HG03066 (cell line): Measurements from ENCODE around the gene CPLANE2.
A peak's percentile ranks its signal among the peaks of the same experiment; 100 is the strongest.
"Not testable (repeated sequence)": the region's sequence is repeated elsewhere in the genome, so short reads cannot be mapped to it uniquely, and the experiment has no call there.

ENCODE experiments used
- ATAC-seq: cut with Tn5 transposase; IDR thresholded peaks from one replicate; pipeline ENCODE4 v1.9.1; 2021; ENCODE audit warnings: low read depth; ENCODE audit not compliant: unreplicated experiment

Gene CPLANE2

DNA sequence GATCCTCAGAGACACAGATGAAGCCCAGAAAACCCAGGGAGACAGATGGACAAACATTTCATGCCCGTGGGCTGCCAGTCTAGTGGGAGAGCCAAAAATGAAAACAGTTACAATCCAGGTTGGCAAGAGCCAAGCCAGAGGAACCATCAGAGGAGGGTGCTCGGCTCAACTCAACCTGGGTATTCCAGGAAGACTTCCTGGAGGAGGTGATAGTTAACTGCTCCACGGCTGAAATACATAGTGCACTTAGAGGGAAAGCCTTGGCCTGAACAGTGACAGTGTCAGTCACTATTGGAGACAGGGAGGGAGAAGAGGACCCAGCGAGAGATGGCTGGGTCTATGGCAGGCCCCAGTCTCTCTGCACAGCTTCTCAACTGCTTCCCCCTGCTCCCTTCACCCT, 26.4 kb downstream of the CPLANE2 start:
- ATAC-seq: no peak

DNA sequence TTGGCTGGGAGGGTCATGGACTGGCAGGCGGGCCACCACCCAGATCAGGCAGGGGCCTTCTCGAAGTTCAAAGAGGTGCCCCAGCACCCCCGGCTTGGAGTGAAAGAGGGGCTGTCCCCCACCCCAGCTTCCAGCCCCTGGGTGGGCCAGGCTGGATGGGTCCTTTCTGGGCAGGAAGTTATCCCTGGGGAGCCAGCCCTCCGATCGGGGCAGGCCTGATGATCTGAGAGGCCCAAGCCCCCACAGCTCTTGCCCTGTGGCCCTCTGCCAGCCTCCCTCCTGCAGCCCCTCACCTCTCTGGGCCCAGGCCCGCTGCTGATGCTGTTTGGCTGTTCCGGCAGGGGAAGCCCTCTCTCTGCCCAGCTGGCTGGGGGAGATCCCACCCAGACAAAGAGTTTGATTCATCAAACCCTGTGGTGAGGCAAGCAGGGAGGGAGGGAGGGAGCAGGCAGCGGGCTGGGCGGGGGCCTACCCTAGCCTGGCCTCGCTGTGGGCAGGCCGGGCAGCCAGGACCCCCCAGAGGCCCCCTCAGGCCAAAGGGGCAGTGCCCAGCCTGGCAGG, 27.1 kb downstream of the CPLANE2 start:
- no peak for ATAC-seq

DNA sequence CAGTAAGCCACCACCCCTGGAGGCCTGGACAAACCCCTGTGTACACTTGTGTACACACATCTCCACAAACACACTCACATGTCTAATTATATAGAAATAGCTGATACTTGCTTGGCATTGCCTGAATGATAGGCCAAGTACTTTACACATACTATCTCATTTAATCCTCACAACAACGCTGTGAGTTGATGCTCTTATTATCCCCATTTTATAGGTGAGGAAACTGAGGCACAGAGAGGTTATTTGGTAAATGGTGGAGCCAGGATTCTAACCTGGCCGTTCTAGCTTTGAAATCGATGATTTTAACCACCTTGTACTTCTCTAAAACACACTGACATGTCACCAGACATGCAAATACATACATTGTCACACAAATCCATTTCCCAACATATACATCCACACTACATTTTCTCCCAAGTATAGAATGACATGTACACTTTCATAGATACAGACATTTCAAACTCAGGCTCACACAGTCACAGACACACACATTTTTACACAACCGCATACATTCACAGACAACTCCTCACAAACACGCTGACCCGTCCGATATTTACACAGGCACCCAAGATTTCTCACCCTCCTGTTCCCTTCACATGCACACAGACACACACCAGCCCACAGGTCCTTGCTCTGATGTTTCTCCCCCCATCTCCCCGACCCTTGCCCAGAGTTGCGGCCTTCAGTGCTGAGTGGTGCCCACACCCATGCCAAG, 27.7 kb downstream of the CPLANE2 start:
- no peak for ATAC-seq

DNA sequence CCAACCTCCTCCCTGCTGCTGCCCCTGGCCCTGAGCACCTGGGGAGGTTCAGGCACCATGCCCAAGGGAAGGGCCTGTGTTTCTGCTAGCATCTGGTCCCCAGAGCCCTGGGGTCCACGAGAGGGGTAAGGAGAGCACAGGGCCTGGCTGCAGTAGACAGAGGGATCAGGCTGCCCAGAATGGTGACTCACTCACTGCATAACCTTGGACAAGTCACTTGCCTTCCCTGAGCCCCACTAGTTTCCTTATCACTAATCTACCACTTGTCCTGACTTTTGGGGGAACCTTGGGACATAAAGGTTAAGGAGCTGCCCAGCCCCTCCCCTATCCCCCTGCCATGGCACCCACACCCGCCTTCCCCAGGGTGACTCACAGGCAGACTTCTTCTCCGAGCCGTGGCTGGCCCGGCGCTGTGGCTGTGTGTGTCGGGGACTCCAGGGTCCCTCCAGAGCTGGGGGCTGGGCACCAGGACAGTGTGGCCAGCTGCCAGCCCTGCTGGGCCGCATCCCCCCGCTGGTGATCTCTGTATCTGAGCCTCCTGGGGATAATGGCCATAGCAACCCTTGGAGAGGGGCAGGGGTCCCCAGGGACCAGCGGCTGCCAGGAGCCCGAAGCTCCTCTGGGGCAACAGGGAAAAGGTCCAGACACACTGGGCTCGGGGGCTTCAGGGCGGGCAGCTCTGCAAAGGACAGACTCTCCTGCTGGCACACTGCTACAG, 28.6 kb downstream of the CPLANE2 start:
- no peak for ATAC-seq

DNA sequence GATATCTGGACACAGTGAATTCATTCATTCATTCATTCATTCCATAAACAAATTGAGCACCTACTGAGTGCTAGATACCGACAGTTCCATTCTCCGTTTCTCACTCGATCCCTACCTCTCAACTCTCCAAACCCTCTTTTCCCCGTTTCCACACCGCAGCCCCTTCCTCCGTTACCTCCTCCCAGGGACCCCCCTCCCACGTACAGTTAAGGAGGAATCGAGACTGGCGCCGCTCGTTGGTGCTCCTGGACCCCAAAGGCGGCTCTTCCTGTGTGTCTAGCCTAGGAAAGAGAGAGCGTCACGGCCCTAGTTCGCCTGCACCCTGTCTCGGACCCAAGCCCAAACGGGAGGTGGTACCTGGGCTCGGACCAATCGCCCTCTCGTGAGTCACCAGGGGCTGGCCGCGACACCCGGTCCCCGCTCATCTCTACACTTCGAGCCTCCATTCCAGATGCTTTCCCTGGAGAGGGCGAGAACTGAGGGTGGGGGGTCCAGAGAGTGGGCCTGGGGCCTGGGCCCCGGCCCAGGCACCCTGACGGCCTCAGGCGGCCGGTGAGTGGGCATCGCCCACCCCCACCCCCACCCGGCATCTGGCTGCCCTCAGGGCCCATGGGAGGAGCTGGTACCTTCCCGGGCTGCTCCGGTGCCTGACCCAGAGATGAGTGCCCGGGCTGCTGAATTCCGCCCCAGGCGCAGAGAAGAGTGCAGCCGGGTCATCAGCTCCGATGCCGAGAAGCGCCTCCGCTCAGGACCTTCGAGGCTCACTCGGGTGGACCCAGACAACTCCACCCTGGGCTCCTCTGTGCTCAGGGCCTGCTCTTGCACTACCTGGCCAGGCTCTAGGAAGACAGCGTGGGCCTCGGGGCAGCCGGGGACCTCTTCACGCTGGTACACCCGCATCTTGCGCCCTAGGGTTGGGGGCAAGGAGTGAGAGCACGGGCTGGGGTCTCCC, 29.4 kb downstream of the CPLANE2 start:
- no peak for ATAC-seq

DNA sequence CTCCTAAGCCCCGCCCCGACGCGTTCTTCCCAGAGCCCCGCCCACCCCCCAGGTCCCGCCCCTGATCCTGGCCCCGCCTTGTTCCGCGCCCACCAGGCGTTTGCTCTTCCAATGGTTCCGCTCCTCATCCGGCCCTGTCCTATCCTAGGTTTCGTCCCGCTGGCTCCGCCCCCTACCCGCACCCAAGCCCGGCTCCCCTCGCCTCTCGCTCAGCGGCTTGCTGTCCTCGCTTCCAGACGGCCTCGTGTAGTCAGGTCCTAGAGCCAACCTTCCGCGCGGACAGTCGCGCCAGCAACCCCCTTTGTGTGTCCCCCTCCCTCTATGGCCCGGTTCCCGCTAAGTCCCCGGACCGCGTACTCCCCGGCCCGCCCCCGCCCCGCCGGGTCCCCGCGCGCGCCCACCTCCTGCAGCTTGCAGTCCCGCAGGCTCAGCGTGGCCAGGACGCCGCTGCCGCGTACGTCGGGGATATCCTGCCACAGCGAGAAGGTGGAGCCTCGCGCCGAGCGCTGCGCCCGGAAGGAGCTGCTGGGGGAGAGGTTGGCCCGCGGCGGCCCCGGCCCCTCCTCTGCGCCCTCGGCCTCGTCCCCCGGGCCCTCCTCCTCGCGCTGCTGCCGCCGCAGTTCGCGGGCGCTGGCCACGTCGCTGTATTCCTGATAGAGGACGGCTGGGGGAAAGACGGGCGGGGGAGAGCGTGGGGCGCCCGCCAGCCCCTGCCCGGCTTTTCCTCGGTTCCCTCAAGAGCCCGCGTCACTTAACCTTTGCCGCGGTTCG, 30.3 kb downstream of the CPLANE2 start:
- ATAC-seq: peak; percentile 89

DNA sequence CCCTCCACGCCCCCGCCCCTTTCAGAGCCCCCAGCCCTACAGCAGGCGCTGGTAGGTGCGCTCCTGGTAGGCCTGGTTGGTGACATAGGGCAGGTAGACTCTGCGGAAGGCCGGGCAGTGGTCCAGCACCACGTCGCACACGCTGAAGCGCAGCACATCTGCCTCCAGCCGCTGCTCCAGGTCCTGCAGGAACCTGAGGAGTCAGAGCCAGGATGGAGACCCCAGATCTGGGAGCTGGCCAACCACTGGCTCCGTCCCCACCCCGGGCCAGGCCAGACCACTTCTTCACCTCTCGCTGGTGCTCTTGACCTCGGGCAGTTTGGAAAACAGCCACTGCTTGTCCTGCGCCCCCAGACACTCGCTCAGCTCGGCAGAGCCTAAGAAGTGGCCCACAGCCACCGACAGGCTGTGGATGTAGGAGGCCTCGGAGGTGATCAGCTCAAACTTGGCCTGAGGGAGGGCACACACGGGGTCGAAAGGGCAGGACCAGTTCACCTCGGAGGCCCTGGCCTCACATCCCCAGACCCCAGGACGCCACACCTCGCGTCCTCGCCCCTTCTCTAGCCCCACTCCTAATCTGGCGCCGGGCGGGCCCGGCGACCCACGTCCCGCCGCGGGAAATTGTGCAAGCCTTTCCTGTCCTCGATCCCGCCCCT, 31.0 kb downstream of the CPLANE2 start:
- ATAC-seq: peak; percentile 22

DNA sequence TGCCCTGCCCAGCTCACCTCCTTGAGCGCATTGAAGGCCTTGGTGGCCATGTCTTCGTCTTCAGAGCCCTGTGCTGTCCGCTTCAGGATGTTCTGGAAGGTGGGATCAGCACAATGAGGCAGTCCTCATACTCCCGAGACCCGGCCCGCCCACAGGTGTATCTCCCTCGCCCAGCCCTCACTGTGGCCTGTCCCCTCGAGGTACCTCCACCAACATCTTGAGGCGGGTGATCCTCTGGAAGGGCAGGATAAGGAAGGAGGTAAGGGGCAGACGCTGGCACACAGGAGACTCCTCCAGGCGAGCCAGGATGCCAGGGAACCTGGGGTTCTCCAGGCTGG, 31.7 kb downstream of the CPLANE2 start:
- no peak for ATAC-seq

DNA sequence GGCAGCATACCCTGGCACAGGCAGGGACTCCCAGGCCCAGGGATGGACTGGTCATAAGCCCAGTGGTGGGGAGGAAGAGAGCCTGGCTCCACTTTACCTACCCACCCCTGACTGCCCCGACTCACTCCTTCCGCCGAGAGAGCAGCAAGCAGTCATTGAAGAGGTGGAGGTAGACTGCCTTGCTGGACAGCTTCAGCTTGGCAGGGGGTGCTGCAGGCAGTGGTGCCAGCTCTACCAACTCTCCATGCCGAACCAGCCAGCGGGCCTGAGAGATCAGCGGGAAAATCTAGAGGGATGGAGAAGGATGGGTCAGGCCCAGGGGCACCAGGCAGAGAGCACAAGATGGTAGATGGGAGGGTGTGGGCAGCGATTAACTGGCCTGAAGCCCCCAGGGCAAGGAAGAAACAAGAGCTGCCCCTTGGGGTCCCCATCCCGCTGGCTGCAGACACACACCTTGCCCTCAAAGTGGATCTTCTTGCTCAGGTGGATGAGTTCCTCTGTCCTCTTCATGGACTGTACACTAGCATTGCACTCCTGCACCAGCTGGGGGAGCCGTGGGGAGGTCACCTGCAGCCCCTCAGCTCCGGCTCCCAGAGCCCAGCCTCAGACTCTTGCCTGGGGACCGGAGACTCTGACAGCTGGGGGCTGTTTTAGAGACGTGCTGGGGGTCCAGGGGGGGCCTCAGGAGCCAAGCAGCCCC, 32.2 kb downstream of the CPLANE2 start:
- ATAC-seq: no peak

DNA sequence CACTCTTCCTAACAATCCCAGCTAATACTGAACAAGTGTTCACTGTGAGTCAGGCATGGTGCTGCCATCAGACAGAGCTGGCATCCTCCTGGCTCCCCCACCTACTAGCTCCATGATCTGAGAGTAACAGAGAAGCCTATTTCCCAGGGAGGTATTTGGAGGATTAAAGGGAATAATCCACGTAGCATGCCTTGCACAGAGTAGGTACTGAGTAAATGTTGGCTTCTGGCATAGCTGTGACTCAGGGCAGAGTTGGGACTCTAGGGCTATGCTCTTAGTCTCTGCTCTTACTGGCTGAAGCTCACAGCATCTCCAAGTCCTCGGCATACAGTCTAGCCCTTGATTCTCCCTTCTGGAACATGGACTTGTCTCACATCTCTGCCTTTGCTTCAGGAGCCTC, 32.8 kb downstream of the CPLANE2 start:
- no peak for ATAC-seq

DNA sequence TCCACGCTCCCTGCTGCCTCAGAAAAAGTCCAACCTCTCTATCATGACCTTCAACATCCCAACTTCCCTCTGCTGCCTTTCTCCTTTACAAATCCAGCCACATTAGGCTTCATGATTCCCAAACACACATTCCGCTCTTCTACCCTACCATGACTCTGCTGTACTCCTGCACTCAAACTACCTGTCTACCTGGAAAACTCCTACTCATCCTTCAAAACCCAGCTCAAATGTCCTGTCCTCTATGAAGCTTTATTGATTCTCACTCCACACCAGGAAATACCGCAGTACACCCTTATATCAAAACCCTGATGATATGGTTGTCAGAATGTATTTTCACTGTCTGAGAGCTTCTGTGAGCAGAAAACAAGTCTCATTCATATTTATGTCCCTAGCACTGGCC, 33.4 kb downstream of the CPLANE2 start:
- no peak for ATAC-seq

DNA sequence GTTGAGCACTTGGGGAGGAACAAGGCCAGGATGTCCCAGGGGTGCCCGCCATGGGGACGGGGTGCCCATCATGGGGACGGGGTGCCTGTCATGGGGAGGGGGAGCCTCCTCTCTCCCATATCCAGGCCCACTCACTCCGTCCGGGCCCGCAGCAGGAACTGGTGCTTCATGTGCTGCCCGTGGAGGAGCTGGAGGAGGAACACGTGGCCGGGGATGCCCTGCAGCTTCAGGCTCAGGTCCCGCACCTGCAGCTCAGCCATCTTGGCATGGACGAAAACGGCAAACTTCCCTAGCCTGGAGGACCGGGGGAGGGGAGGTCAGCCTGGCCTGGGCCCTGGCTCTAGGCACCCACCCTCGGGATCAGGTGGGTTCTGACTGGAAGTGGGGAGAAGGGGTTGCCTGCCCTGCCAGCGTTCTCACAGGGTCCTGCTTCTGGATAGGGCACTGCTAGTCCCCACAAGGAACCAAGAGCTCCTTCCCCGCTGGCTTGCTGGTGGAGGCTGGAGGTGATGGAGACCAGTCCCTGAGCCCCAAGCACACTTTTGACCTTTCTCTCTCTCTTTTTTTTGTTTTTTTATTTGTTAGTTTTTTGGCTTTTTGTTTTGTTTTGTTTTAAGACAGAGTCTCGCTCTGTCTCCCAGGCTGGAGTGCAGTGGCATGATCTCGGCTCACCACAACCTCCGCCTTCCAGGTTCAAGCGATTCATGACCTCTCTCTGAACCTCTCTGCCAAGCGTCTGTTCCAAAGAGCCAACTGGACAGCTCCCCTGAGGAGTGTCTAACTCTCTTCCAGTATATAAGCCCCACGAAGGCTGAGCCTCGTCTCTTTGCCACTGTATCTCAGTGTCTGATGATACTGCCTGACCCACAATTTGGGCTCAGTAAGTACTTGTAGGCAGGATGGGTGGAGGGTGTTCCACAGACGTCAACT, 34.4 kb downstream of the CPLANE2 start:
- no peak for ATAC-seq

DNA sequence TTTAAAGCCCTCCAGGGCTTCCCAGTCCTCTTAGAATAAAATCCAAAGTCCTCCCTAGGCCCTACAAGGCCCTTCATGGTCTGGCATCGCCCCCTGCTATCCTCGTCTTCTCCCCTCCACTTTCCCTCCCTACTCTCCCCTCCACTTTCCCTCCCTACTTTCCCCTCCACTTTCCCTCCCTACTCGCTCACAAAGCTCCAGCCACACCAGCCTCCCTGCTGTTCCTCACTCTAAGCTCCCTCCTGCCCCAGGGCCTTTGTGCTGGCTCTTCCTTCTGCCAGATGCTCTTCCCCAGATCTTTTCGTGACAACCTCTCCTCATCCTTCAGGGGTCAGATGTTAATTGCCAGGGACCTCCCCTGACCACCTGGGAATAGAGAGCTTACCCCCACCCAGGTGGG, 37.3 kb downstream of the CPLANE2 start:
- no peak for ATAC-seq

DNA sequence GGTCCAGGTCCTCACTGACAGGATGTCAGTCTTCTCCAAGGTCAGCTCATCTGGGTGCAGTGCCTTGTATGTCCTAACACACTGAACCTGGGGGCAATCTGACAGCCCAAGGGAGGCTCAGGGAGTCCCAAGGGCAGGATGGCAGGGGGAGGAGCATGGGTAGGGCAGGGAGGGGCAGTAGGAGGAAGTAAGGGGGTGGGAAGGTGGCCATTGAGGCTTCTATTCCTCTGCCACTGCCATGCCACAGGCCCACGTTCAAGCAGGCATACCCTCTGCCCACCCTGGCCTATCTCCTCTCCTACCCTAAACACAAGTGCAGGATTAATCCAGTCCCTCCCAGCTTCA, 37.9 kb downstream of the CPLANE2 start:
- no peak for ATAC-seq

DNA sequence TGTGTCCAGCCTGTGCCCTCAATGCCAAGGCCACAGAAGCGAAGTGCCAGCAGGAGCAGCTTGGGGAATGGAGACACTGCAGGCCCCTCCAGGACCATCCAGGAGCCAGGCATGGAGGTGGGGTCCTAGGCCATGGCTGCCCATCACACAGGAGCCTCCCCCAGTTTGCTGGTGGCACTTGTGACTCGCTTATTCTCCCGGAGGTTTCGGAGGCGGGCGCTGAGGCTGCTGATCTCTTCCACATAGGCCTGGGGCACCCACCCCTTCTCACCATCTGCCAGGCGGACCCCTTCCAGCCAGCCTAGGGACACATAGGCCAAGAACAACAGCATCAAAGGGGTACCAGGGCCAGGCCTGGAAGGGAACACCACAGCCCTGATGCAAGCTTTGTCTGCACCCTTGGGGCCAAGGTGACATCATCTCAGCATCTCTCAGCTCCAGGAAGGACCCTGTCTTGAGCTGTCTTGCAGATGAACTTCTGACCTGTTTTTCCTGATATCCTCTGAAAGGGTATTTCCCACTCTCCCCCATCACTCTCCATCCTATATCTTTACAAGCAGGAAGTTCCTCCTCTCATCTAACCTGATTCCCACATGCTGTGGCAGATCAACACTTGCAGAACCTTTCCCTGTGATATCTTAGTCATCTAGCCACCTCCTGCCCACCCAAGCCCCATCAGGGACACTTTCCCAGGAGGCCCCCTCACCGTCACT, 38.4 kb downstream of the CPLANE2 start:
- no peak for ATAC-seq

DNA sequence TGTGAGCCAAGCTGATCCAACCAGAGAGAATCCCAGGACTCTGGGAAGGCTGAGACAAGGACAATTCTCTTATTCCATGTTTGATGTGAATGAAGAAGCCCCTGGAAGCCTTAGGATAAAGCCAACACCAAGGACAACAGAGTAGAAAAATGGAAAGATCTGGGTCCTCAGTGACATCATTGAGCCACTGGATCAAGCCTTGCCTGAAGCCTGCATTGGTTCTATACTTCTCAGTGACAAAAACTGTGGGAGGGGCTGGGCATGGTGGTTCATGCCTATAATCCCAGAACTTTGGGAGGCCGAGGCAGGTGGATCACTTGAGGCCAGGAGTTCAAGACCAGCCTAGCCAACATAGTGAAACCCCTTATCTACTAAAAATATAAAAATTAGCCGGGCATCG, 40.1 kb downstream of the CPLANE2 start:
- ATAC-seq: no peak

DNA sequence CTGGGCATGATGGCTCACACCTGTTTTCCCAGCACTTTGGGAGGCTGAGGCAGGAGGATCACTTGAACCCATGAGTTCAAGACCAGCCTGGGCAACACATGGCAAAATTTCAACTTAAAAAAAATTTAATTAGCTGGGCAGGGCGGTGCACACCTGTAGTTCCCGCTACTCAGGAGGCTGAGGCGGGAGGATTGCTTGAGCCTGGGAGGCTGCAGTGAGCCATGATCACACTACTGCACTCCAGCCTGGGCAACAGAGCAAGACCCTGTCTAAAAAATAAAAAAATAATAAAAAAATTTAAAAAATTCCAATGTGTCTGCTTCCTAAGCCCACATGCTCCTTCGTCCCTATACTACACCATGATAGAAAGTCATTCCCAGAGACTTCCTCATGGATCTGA, 40.8 kb downstream of the CPLANE2 start:
- not testable (repeated sequence) for ATAC-seq

DNA sequence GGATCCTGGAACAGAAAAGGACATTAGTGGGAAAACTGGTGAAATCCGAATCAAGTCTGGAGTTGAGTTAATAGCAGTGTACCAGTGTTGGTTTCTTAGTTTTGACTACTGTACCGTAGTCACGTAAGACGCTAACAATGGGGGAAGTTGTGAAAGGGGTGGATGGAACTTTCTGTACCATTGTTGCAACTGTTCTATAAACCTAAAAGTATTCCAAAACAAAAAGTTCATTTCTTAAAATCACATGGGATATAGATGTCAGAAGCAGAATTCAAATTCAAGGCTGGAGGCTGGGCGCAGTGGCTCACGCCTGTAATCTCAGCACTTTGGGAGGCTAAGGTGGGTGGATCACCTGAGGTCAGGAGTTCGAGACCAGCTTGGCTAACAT, 41.5 kb downstream of the CPLANE2 start:
- ATAC-seq: no peak
